ENCODE data around the gene L3MBTL4.

DNA sequence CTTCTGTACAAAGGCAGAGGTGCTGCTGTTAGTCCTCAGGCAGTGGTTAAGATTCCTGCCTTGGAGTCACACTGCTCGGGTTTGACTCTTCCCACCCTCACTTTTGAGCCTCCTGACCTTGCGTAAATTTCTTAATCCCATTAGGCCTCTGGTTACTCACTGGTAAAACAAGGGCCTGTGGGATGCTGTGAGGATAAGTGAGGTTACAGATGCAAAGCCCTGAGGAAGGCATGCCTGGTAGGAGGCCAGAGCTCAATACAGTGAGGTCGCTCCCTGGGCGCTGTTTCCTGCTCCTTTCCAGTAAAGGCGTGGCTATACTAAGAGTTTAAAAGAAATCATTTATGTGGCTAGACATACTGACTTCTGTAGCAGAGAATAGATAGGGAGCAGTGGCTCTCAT, 391.9 kb downstream of the L3MBTL4 start:
- TF ChIP-seq, protein P1, sequence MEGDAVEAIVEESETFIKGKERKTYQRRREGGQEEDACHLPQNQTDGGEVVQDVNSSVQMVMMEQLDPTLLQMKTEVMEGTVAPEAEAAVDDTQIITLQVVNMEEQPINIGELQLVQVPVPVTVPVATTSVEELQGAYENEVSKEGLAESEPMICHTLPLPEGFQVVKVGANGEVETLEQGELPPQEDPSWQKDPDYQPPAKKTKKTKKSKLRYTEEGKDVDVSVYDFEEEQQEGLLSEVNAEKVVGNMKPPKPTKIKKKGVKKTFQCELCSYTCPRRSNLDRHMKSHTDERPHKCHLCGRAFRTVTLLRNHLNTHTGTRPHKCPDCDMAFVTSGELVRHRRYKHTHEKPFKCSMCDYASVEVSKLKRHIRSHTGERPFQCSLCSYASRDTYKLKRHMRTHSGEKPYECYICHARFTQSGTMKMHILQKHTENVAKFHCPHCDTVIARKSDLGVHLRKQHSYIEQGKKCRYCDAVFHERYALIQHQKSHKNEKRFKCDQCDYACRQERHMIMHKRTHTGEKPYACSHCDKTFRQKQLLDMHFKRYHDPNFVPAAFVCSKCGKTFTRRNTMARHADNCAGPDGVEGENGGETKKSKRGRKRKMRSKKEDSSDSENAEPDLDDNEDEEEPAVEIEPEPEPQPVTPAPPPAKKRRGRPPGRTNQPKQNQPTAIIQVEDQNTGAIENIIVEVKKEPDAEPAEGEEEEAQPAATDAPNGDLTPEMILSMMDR (conservative IDR thresholded peaks at IDR 0.05; ENCODE audit: low read depth, low read length): no peak
- TF ChIP-seq EZH2 (IDR thresholded peaks at IDR 0.05; ENCODE audit: borderline replicate concordance, low read depth, low read length, poor library complexity, severe bottlenecking): no peak
